K562 (cell line): ENCODE data around the gene AGRP. TPM values are rescaled to one million over a fixed set of nuclear protein-coding genes. Genes with fewer than 3 reads are reported as not detected.

Experiments used
- ATAC-seq: fragments of 200-7000 bp; cut with Tn5 transposase; 3 replicates; pipeline ENCODE4 v1.9.1; 2020; ENCODE audit warnings: moderate library complexity
- BruUV-seq: library from RNA; stranded (reverse); fragments of 400-500 nt; replicated peaks from 2 replicates; lab custom pipeline; 2021; lab: Mats Ljungman, UMichigan
- CTCF ChIA-PET: fragments of 300-600 bp; formaldehyde crosslinking; extraction: SDS; loops from one replicate; lab custom pipeline; 2021; ENCODE audit warnings: low intra/inter-chr PET ratio; lab: Yijun Ruan, JAX
- POLR2A ChIA-PET: fragments of 300-600, 350-650 bp; sonication (Branson Sonifier 250); formaldehyde crosslinking; extraction: SDS; loops from one replicate; lab custom pipeline; 2021; ENCODE audit warnings: antibody characterized with exemption, inconsistent platforms; lab: Yijun Ruan, JAX
- DNase-seq, 4 experiments: peaks; one replicate each; pipeline versions ENCODE4 v3.0.0 to v3.0.0-alpha.2; 2011 to 2018; ENCODE audit warnings: low spot score in 3 of 4, mixed read lengths in 3 of 4; ENCODE audit errors: extremely low read depth in 1 of 4
- FAIRE-seq: peaks from 2 replicates; lab custom pipeline; 2011; peaks lifted over from hg19 to GRCh38; lab: Jason Lieb, UNC
- H2AFZ ChIP-seq: 2 replicates; pipeline ENCODE4 v1.6.0; 2011; ENCODE audit warnings: low read depth, low read length, control low read depth, inconsistent platforms
- H3K27ac ChIP-seq: fragments of 200-600 bp; 3 replicates; pipeline ENCODE4 v1.8.0; 2011; ENCODE audit warnings: low read depth, mild to moderate bottlenecking, control low read depth, inconsistent platforms, low read length, moderate library complexity, mixed read lengths; ENCODE audit errors: extremely low read depth
- H3K27me3 ChIP-seq, 2 experiments: fragments of 300-600 bp in 1 of 2; 2 replicates in 1 of 2; 3 replicates in 1 of 2; pipeline versions ENCODE4 v1.6.0 to v1.8.0; 2011; ENCODE audit warnings: inconsistent platforms in 2 of 2, low read length in 2 of 2, mild to moderate bottlenecking in 1 of 2, mixed read lengths in 1 of 2, moderate library complexity in 1 of 2; ENCODE audit not compliant: control insufficient read depth in 2 of 2, insufficient read depth in 2 of 2
- H3K36me3 ChIP-seq: fragments of 300-600 bp; 3 replicates; pipeline ENCODE4 v1.8.0; 2011; ENCODE audit warnings: mild to moderate bottlenecking, low read length, inconsistent platforms; ENCODE audit not compliant: control insufficient read depth, insufficient read depth
- H3K4me1 ChIP-seq, 2 experiments: fragments of 200-600 bp in 1 of 2; replicated peaks in 1 of 2; 2 replicates in 1 of 2; 3 replicates in 1 of 2; pipeline versions ENCODE4 v1.5.1 to v1.8.0; 2011; ENCODE audit warnings: inconsistent platforms in 2 of 2, low read length in 2 of 2, mild to moderate bottlenecking in 1 of 2, mixed read lengths in 1 of 2, moderate library complexity in 1 of 2; ENCODE audit not compliant: control insufficient read depth in 2 of 2, insufficient read depth in 2 of 2
- H3K4me2 ChIP-seq: 2 replicates; pipeline ENCODE4 v1.6.1; 2011; ENCODE audit warnings: low read length, control low read depth, inconsistent platforms, mixed read lengths; ENCODE audit not compliant: insufficient read depth
- H3K4me3 ChIP-seq: fragments of 200-600 bp; sonication (generic), shearing (Covaris generic); 2 replicates; pipeline ENCODE4 v1.5.1; 2016; ENCODE audit warnings: control low read depth, inconsistent platforms
- H3K79me2 ChIP-seq: fragments of 200-600 bp; 3 replicates; pipeline ENCODE4 v1.8.0; 2011; ENCODE audit warnings: low read length, inconsistent platforms; ENCODE audit not compliant: control insufficient read depth, insufficient read depth
- H3K9ac ChIP-seq, 2 experiments: 2 replicates each; pipeline versions ENCODE4 v1.6.0 to v1.6.1; 2011; ENCODE audit warnings: low read depth in 2 of 2, low read length in 2 of 2, control low read depth in 1 of 2, inconsistent platforms in 1 of 2, mild to moderate bottlenecking in 1 of 2, mixed read lengths in 1 of 2; ENCODE audit not compliant: insufficient read depth in 1 of 2
- H3K9me1 ChIP-seq: one replicate; pipeline ENCODE4 v1.6.0; 2011; ENCODE audit warnings: inconsistent platforms, mild to moderate bottlenecking, low read length, moderate library complexity; ENCODE audit not compliant: control insufficient read depth, insufficient read depth
- H3K9me3 ChIP-seq: replicated peaks from 2 replicates; pipeline ENCODE4 v1.5.1; 2011; ENCODE audit warnings: low read depth, low read length, inconsistent platforms; ENCODE audit not compliant: control insufficient read depth, insufficient read depth
- H4K20me1 ChIP-seq: replicated peaks from 2 replicates; pipeline ENCODE4 v1.6.1; 2011; ENCODE audit warnings: low read length, inconsistent platforms, mixed read lengths; ENCODE audit not compliant: control insufficient read depth, insufficient read depth
- SNRNP70 ChIP-seq: fragments of 200-400 bp; formaldehyde crosslinking; optimal IDR thresholded peaks from 2 replicates; pipeline ENCODE3; 2017; ENCODE audit warnings: low read depth, low read length
- WGBS: fragments of 100-300 bp; shearing (Covaris generic); methylation state at CpG from one replicate; pipeline ENCODE4 v1.1.6; 2016; ENCODE audit warnings: low coverage, mixed read lengths; ENCODE audit not compliant: insufficient coverage; ENCODE audit errors: missing lambda C conversion rate; 5-methylcytosine and 5-hydroxymethylcytosine counted together
- in situ Hi-C: fragments of 300-500 bp; cut with MboI; formaldehyde crosslinking; loops from 4 replicates; pipeline ENCODE4 v1.15.0; 2018; ENCODE audit warnings: inconsistent platforms, mixed read lengths
- intact Hi-C: fragments of 100-400 bp; cut with micrococcal nuclease; formaldehyde crosslinking; loops from 2 replicates; pipeline ENCODE4 v1.14.2; 2022
- polyA plus RNA-seq, 8 experiments: library from polyadenylated mRNA; depleted of rRNA in 4 of 8; stranded (reverse) in 5 of 8; unstranded in 3 of 8; fragments of >200 nt; fragmentation: Nextera tagmentation in 2 of 8; fragmentation: Illumina TruSeq in 1 of 8; extraction: Ambion mirVana in 2 of 8; extraction: Trizol in 1 of 8; gene quantifications; 2 replicates each; pipeline versions ENCODE4 v1.2.1 to v1.2.3, GENCODE V29; 2011 to 2014; ENCODE audit warnings: inconsistent platforms in 1 of 8, missing spikeins in 1 of 8
- total RNA-seq, 7 experiments: library from RNA; depleted of rRNA in 6 of 7; stranded (reverse); fragments of >200 nt in 6 of 7; fragmentation: Illumina TruSeq in 2 of 7; extraction: Trizol in 2 of 7; gene quantifications; 2 replicates each; pipeline versions ENCODE4 v1.2.1 to v1.2.3, GENCODE V29; 2011 to 2021; ENCODE audit warnings: low replicate concordance in 1 of 7
- TF ChIP-seq, protein P1 (sequence below): sonication (generic); formaldehyde crosslinking; IDR thresholded peaks from 2 replicates; pipeline ENCODE4 v1.8.1; 2023; ENCODE audit warnings: mild to moderate bottlenecking, missing genetic modification reagents
- TF ChIP-seq, protein P2 (sequence below), 2 experiments: fragments of 200-800 bp in 1 of 2; sonication (Bioruptor generic) in 1 of 2; sonication (generic) in 1 of 2; formaldehyde crosslinking in 1 of 2; IDR thresholded peaks in 1 of 2; conservative IDR thresholded peaks in 1 of 2; 2 replicates each; pipeline versions ENCODE4 v1.5.0 to v1.6.1; 2016 to 2020; ENCODE audit warnings: missing compliant biosample characterization in 1 of 2, missing genetic modification characterization in 1 of 2, missing genetic modification reagents in 1 of 2

Gene AGRP
- total and polyA plus RNA-seq, 9 of the 15 experiments (the other 6 are each of a cell fraction or from before 2014, with no cell fraction given) = not detected

DNA sequence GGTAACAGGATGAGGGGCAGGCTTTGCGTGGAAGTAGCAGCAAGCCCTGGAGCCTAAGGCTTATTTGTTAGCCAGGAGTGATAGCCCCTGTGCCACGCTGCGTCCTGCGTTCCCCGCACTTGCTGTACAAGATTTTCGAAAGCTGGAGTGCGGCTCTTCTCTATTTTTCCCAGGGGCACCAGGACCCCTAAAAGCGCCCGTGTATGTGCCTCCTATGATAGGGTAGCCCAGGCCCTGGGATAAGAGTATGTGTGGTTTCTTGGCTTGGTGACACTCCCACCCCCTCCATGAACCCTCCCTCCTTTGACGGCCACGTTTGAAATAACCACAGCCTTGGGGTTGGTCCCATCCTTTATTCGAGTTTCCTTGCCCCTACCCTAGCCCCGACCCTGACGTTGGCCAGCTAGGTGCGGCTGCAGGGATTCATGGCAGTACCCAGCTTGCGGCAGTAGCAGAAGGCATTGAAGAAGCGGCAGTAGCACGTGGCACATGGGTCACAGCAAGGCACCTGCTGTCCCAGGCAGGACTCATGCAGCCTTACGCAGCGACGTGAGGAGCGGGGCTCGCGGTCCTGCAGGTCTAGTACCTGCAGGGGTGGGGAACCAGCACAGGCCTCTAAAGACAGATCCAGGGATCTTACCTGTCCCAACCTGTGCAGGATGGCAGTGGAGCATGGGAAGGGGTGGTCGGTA, 968 bp downstream of the AGRP start:
- peak overlapping the region; percentile 89 to 91 for H3K9ac ChIP-seq
- FAIRE-seq (no peak), DNase-seq (no peak), ATAC-seq (no peak)
- H3K27me3 ChIP-seq = no peaks in the 10 kb centered on the region
- no peaks in the 10 kb centered on the region for H4K20me1 ChIP-seq
- H3K27ac ChIP-seq = peak overlapping the region; percentile 91
- no peaks in the 10 kb centered on the region for H3K9me3 ChIP-seq
- H3K4me2 ChIP-seq = peak overlapping the region; percentile 99
- ChIA-PET POLR2A (interaction anchor here (1.0 kb wide), 1 partner anchor 34 kb away, joined by 3 read pairs; no protein-coding TSS in a partner anchor), CTCF (interaction anchor here (0.8 to 1.6 kb wide), 4 partner anchors 15 to 39 kb away, joined by 3 to 12 read pairs (median 3); no protein-coding TSS in a partner anchor)
- TF ChIP-seq SNRNP70 = no peak
- TF ChIP-seq, protein P1, sequence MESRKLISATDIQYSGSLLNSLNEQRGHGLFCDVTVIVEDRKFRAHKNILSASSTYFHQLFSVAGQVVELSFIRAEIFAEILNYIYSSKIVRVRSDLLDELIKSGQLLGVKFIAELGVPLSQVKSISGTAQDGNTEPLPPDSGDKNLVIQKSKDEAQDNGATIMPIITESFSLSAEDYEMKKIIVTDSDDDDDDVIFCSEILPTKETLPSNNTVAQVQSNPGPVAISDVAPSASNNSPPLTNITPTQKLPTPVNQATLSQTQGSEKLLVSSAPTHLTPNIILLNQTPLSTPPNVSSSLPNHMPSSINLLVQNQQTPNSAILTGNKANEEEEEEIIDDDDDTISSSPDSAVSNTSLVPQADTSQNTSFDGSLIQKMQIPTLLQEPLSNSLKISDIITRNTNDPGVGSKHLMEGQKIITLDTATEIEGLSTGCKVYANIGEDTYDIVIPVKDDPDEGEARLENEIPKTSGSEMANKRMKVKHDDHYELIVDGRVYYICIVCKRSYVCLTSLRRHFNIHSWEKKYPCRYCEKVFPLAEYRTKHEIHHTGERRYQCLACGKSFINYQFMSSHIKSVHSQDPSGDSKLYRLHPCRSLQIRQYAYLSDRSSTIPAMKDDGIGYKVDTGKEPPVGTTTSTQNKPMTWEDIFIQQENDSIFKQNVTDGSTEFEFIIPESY (CRISPR knock-in tag) = peak; percentile 75
- TF ChIP-seq, protein P2, sequence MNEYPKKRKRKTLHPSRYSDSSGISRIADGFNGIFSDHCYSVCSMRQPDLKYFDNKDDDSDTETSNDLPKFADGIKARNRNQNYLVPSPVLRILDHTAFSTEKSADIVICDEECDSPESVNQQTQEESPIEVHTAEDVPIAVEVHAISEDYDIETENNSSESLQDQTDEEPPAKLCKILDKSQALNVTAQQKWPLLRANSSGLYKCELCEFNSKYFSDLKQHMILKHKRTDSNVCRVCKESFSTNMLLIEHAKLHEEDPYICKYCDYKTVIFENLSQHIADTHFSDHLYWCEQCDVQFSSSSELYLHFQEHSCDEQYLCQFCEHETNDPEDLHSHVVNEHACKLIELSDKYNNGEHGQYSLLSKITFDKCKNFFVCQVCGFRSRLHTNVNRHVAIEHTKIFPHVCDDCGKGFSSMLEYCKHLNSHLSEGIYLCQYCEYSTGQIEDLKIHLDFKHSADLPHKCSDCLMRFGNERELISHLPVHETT (CRISPR knock-in tag; conservative IDR thresholded peaks at IDR 0.05 in 1 of 2, IDR thresholded peaks at IDR 0.05 in 1 of 2) = 0 out of 4 replicates have a peak, but pooled peaks of 1 of the 2 experiments have one; percentile 49
- BruUV-seq = no TSS peak
- in situ Hi-C loops = no loop called here
- H3K4me1 ChIP-seq = peaks cover 22 to 31% of the 10 kb centered on the region in 2 experiments
- H3K9me1 ChIP-seq = no peaks in the 10 kb centered on the region
- H3K36me3 ChIP-seq = peaks cover 11% of the 10 kb centered on the region; the same call in 2 of the 3 replicates
- peak overlapping the region; percentile 80 for H3K4me3 ChIP-seq
- peak overlapping the region; percentile 95 for H2AFZ ChIP-seq
- intact Hi-C loops = no loop called here
- peaks cover 47% of the 10 kb centered on the region for H3K79me2 ChIP-seq
- 67% methylated on average over 25 of the region's 25 CpGs for WGBS
